ENCODE results near the gene LONRF3. TPM values are rescaled to one million over a fixed set of nuclear protein-coding genes. Genes with fewer than 3 reads are reported as not detected.

The LONRF3 gene
- total and polyA plus RNA-seq, 8 donors = 0.55 to 79.1 (median 4.3) TPM

DNA sequence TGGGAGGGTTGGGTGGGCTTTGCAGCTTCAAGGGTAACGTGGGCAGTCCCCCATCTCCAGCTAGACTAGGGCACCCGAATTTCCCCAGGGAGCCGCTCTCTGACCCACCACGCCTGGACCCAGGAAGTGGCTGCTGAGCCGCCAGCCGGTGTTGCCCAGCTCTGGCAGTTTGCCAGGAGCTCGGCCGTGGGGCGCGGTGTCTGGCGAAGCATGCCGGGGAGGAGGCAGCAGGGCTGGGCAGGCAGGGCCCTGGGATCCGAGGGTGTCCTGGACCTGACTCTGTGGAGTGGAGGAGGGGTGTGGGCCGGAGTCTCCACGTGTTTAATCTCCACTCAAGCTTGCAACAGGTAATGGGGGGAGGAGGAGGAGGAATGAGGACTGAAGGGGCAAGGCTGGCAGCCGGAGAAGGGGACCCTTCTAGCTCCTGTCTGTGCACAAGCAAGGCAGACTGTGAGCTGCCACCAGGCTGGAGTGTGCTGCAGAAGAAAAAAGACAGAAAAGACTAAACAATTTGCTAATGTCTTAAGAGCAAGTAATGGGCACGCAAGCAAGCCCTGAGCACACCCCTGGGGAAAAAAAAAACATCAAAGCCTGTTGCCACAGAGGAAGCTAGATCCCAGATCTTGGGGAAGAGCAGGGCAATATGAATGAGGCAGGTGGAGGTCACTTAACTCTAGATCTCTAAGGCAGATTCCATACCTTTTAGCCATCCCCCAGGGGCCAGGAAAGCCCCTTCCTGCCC lies 2.4 kb downstream of the LONRF3 start:
- Histone ChIP-seq H3K27ac (peak overlapping the region; percentile 76 to 85 (median 81)), H3K9me3 (no peaks in the 10 kb centered on the region), H3K27me3 (peaks cover 0 to 22% (median 19%) of the 10 kb centered on the region in 3 donors), H3K36me3 (peaks cover 0 to 22% (median 15%) of the 10 kb centered on the region in 4 donors), H3K4me3 (peak overlapping the region; percentile 53 to 58 (median 56)), H3K4me1 (peaks cover 0 to 37% (median 22%) of the 10 kb centered on the region in 4 donors)
- intact Hi-C loops (cut with DNase I; ENCODE audit: low total_unique reads) = no loop called here
- WGBS, 5 donors = 8 to 45% (median 33%) methylated on average over 4 to 17 of the region's 17 CpGs
- TF ChIP-seq POLR2AphosphoS5 (IDR thresholded peaks at IDR 0.05) = peak in 1 of 3 donors; percentile 36
- no peak for TF ChIP-seq EP300 (IDR thresholded peaks at IDR 0.05)
- DNase-seq = peak; percentile 75 to 81

GRCh38 chrX:118977424-118977823 lies 3.0 kb downstream of the LONRF3 start:
- TF ChIP-seq, protein P1, sequence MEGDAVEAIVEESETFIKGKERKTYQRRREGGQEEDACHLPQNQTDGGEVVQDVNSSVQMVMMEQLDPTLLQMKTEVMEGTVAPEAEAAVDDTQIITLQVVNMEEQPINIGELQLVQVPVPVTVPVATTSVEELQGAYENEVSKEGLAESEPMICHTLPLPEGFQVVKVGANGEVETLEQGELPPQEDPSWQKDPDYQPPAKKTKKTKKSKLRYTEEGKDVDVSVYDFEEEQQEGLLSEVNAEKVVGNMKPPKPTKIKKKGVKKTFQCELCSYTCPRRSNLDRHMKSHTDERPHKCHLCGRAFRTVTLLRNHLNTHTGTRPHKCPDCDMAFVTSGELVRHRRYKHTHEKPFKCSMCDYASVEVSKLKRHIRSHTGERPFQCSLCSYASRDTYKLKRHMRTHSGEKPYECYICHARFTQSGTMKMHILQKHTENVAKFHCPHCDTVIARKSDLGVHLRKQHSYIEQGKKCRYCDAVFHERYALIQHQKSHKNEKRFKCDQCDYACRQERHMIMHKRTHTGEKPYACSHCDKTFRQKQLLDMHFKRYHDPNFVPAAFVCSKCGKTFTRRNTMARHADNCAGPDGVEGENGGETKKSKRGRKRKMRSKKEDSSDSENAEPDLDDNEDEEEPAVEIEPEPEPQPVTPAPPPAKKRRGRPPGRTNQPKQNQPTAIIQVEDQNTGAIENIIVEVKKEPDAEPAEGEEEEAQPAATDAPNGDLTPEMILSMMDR (IDR thresholded peaks at IDR 0.05) = no peak
- TF ChIP-seq POLR2A (IDR thresholded peaks at IDR 0.05) (no peak), EP300 (IDR thresholded peaks at IDR 0.05) (no peak), POLR2AphosphoS5 (IDR thresholded peaks at IDR 0.05) (no peak)
- intact Hi-C loops (cut with DNase I; ENCODE audit: low total_unique reads) = no loop called here
- H3K27ac ChIP-seq = peak overlapping the region in 1 of 5 donors; percentile 78
- H3K27me3 ChIP-seq = peaks cover 0 to 19% (median 17%) of the 10 kb centered on the region in 3 donors
- DNase-seq = no peak
- H3K36me3 ChIP-seq = peaks cover 0 to 25% (median 18%) of the 10 kb centered on the region in 4 donors
- 73 to 96% (median 92%) methylated on average over 3 of the region's 3 CpGs for WGBS, 5 donors
- peaks cover 0 to 35% (median 20%) of the 10 kb centered on the region in 4 donors for H3K4me1 ChIP-seq
- no peaks in the 10 kb centered on the region for H3K9me3 ChIP-seq
- H3K4me3 ChIP-seq = peak overlapping the region in 1 of 4 donors; percentile 56

DNA sequence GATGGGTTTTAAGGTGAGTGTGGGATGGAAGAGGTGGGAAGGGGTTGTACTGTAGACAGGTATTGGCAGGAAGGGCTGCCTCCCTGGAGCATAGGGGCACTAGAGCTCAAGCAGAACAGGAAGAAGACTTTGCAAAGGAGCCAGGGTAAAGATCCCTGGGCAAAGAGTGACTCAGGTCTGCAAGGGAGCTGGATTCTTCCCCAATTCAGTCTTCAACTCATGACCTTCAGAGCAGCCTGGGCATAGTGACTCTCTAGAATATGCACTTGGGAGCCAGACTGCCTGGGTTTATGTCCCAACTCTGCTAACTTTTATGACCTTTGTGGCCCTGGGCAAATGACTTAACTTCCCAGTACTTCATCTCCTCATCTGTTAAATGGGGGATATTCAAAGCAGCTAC lies 4.0 kb downstream of the LONRF3 start:
- Histone ChIP-seq H3K9me3 (no peaks in the 10 kb centered on the region), H3K36me3 (peaks cover 0 to 32% (median 21%) of the 10 kb centered on the region in 4 donors), H3K4me3 (no peak overlapping the region), H3K27me3 (peaks cover 0 to 10% (median 7%) of the 10 kb centered on the region in 3 donors), H3K27ac (no peak overlapping the region), H3K4me1 (peaks cover 0 to 31% (median 16%) of the 10 kb centered on the region in 4 donors)
- intact Hi-C loops (cut with DNase I; ENCODE audit: low total_unique reads) = no loop called here
- DNase-seq = no peak
- TF ChIP-seq, protein P1 (IDR thresholded peaks at IDR 0.05) = no peak
- no peak for TF ChIP-seq EP300 (IDR thresholded peaks at IDR 0.05)
- TF ChIP-seq POLR2A (IDR thresholded peaks at IDR 0.05) = no peak
- no peak for TF ChIP-seq POLR2AphosphoS5 (IDR thresholded peaks at IDR 0.05)

GRCh38 chrX:118980761-118981160 lies 6.3 kb downstream of the LONRF3 start:
- TF ChIP-seq, protein P1 (IDR thresholded peaks at IDR 0.05) = no peak
- TF ChIP-seq POLR2A (IDR thresholded peaks at IDR 0.05) (no peak), POLR2AphosphoS5 (IDR thresholded peaks at IDR 0.05) (no peak), EP300 (IDR thresholded peaks at IDR 0.05) (no peak)
- DNase-seq = no peak
- intact Hi-C loops (cut with DNase I; ENCODE audit: low total_unique reads) = no loop called here
- H3K4me3 ChIP-seq = no peak overlapping the region
- H3K36me3 ChIP-seq = peaks cover 0 to 47% (median 33%) of the 10 kb centered on the region in 4 donors
- H3K27me3 ChIP-seq = no peaks in the 10 kb centered on the region
- no peak overlapping the region for H3K27ac ChIP-seq
- H3K4me1 ChIP-seq = peaks cover 0 to 13% (median 8%) of the 10 kb centered on the region in 4 donors
- H3K9me3 ChIP-seq = no peaks in the 10 kb centered on the region
- 66 to 100% (median 86%) methylated on average over 1 of the region's 1 CpG for WGBS, 5 donors

DNA sequence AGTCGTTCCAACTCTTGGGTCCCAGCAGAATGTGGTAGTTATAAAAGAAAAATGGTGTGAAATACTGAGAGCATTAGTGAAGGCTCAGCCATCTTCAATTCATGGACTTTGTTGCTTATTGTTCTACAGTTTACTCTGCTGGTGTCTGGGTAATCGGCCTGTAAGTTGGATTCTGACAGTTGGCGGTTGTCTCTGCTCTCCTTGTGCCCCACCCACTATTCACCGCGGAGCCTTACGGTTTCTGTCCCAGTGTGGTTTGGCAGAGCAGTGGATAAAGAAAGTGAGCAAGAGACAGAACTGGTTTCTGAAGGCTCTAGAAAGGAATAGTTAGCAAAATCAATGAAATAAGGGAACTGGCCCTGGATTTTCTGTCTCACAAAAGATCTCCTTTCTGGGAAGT lies 9.1 kb downstream of the LONRF3 start:
- WGBS, 5 donors = 54 to 83% (median 66%) methylated on average over 5 to 6 of the region's 6 CpGs
- Histone ChIP-seq H3K27ac (no peak overlapping the region), H3K4me1 (no peaks in the 10 kb centered on the region)

More for the DNA sequence above, 9.1 kb downstream of the LONRF3 start:
- DNase-seq = no peak
- Histone ChIP-seq H3K4me3 (no peak overlapping the region), H3K27me3 (no peaks in the 10 kb centered on the region), H3K36me3 (peaks cover 0 to 47% (median 37%) of the 10 kb centered on the region in 4 donors), H3K9me3 (no peaks in the 10 kb centered on the region)
- intact Hi-C loops (cut with DNase I; ENCODE audit: low total_unique reads) = no loop called here
- TF ChIP-seq POLR2AphosphoS5 (IDR thresholded peaks at IDR 0.05) (no peak), POLR2A (IDR thresholded peaks at IDR 0.05) (no peak), EP300 (IDR thresholded peaks at IDR 0.05) (no peak)
- TF ChIP-seq, protein P1 (IDR thresholded peaks at IDR 0.05) = no peak

Measured in stomach (tissue), 9 donors.